Fibroblast of lung (primary cell): ENCODE results near the gene EYA2.

Source experiments
- CTCF ChIP-seq, 2 donors: IDR thresholded peaks in 1 of 2; conservative IDR thresholded peaks in 1 of 2; 1 replicate in 1 of 2; 2 replicates in 1 of 2; pipeline ENCODE4 v1.5.1; 2011 to 2012; ENCODE audit warnings: low read length in 2 of 2, control low read depth in 1 of 2, inconsistent platforms in 1 of 2, low read depth in 1 of 2, mild to moderate bottlenecking in 1 of 2
- EZH2 ChIP-seq: IDR thresholded peaks from 2 replicates; pipeline ENCODE4 v1.5.1; 2012; ENCODE audit warnings: low read length, control low read depth, mild to moderate bottlenecking; ENCODE audit errors: missing control alignments

DNA sequence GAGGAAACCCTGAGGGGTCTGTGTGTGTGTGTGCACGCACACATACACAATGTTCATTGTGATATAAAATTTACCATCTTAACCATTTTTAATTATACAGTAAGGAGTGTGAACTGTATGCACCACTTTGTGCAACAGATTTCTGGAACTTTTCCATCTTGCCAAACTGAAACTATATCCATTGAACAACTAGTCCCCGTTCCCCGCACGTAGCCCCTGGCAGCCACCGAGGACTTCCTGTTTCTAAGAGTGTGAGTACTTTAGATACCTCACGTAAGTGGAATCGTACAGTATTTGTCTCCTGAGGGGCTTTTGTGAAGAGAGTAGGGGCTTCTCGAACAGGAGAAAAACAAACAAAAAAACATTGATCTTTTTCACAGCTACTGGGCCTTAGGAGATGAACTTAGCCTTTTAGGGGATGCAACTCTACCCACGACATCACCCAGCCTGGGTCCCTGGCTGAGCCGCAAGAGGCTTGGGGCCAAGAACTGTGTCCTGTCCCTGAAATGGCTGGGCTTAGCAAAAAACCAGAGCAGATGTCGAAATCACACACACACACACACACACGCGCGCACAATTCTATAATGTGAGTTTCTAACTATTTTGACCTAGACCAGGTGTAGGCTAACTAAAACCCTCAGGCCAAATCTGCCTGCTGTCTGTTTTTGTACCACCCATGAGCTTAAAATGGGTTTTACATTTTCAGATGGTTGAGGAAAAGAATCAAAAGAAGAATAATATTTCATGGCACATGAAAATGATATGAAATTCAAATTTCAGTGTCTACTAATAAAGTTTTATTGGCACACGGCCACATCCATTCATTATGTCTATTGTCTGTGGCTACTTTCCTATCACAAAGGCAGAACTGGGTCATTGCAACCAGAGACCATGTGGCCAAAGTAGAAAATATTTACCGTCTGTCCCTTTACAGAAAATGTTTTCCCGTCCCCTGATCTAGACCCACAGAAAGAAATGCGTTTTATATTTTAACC lies 144.2 kb downstream of the EYA2 start:
- TF ChIP-seq CTCF (conservative IDR thresholded peaks at IDR 0.05 in 1 of 2, IDR thresholded peaks at IDR 0.05 in 1 of 2; ENCODE audit: low read depth in 1 of 2, low read length in 2 of 2) (no peak), EZH2 (no peak)
